CD4-positive, alpha-beta T cell treated with Interferon alpha-2 for 1 hour (primary cell): ENCODE data around the gene PRDM16.
"Not testable (repeated sequence)": the region's sequence is repeated elsewhere in the genome, so short reads cannot be mapped to it uniquely, and the experiment has no call there.

Source experiments
- DNase-seq, 2 donors: peaks; one replicate each; pipeline ENCODE4 v3.0.0-alpha.2; 2020 to 2022

The PRDM16 gene

DNA sequence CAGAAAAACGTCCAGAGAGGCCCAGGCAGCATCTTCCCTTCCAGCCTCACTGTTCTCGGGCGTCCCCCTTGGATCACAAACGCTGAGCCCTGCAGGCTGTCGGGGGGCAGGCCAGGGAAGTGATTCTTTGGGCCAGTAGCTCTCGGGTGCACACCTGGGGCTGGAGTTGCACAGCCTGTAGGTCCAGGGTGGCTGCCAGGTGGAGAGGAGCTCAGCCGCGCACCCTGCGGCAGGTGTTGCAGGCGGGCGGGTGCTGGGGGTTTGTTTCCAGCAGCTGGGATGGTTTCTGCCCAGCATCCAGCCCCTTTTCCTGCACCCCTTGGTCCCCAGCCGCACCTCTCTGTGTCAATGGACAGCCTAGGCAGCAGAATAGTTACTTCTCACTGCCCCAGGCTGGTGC lies 15.7 kb downstream of the PRDM16 start:
- DNase-seq = no peak

DNA sequence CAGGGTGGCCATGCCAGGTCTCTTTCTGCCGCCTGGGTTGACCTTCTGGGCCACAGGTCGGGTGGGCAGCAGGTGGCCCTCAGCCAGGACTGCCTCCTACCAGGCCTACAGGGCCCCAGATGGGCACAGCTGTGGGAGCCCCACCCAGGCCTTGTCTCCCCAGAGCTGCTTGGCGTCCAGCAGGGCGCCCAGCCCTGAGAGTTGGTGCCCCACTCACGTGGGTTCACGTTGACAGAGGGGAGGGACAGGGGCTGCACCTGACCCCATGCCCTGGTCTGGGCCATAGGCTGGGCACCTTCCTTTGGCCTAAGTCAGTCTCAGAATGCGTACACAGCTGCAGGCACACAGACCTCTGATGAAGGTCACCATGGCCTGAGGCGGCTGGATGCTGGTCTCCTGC lies 16.7 kb downstream of the PRDM16 start:
- no peak for DNase-seq

DNA sequence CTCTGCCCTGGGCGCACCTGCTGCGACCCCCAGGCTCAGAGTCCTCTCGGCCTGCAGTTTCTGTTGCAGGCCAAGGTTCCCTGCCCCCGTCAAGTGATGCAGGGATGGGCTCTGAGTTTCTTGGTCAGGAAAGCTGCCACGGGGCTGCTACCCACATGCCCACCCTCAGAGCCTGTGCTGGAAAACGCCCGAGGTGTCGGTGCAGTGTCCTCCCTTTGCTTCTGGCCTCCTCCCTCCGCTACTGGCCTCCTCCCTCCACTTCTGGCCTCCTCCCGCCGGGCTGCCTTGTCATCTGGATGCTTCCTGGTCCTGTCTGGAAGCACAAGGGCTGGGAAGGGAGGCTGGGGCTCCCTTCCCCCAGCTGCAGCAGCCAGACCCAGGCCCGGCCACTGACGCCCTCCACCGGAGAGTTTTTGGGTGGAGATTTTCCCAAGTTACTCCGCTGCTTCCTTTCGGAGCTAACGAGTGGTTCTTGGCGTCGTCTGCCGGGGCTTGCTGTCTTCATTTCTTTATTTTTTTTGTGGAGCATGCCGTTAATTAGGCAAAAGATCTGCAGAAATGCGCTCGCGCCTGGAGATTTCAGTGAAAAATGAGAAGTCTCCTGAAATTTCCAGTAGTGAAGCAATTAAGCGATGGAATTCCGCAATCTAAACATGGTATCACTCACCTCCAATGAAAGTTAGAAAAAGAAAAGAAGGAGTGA lies 17.4 kb downstream of the PRDM16 start:
- DNase-seq = no peak

DNA sequence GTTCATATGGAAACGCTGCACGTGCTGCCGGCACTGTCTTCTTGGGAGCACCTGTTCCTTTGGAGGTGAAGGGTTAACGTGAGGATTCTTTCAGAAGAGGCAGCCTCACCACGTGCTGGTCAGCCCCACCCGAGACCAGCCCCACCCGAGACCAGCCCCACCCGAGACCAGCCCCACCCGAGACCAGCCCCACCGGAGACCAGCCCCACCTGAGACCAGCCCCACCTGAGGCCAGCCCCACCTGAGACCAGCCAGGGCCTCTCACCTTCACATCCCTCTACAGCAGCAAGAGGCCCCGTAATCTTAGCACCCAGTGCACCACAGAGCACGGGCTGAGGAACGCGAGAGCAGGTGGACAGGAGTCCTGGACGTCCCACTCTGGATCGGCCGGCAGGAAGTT lies 18.0 kb downstream of the PRDM16 start:
- DNase-seq = no peak

DNA sequence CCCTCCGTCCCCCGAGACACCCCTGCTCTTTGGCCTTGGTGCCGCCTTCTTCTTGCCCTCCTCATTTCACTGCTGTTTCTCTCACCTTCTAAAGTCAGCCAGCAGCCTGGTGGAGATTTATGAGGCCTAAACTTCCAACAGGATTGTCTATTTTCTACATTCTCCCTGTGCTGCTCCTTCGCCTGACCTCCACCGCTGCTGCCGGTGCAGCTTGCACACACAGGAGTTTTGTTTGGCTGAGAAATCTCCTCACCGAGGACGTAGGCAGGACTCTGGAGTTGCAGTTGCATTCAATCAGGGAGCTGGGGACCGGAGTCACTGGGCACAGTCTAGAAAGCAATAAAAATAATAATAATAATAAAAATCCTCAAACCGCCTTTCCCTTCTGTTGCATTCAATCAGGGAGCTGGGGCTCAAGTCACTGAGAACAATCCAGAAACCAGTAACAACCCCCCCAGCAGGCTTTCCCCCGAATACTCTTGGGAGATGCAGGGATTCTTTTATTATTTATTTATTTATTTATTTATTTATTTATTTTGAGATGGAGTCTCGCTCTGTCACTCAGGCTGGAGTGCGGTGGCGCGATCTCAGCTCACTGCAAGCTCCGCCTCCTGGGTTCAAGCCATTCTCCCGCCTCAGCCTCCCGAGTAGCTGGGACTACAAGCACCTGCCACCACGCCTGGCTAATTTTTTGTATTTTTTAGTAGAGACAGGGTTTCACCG lies 19.1 kb downstream of the PRDM16 start:
- DNase-seq = not testable (repeated sequence)

DNA sequence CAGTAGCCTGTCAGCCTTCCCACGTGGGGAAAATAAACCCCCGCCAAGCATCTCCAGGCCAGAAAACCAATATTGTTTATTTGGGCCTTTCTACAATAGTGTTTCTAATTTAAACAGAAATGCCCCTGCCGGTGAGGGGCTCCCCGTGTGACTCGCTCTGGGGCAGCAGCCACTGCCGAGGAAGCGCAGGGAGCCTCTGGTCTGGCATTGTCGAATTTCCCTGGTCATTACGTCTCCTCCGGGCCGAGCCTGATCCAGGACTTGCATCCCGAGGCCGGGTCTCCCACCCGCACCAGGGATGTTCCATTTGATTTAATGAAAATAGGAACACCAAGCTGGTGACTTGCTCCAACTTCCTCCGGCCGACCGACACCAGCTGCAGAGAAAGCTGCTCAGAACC lies 20.5 kb downstream of the PRDM16 start:
- DNase-seq = no peak

DNA sequence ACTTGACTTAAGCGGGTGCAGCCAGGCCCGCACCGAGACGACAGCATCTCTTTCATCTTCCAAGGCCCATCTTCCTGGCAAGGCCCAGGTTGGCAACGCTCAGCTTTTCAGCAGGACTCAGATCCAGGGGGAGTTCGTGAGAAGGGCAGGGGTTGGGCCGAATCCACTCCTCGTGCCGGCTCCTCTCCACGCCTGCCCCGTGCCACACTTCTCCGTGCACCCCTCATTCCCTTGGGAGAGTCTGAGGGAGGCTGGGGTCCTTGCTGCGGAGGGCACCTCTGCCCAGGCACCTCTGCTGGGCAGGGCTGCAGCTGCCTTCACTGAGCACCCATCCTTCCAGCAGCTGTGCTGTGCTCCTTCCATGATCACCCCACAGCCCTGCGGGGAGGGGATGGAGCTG lies 22.3 kb downstream of the PRDM16 start:
- no peak for DNase-seq

DNA sequence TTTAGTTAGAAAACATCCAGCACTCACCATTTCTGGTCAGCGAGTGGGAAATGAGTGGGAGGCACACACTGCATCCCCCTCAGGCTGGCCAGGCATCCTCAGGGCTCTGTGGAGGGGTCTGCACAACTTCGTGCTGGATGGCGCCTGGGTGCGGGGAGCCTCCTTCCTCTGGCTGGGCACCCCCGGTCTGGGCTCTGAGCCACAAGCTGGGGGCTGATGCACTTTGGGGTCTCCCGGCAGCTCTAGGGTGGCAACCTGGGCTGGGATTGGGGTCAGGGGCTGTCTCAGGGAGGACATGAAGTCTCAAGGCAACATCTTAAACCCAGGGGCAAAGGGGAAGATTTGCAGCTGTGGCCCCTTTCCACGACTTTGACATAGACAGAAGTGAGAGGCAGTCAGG lies 23.5 kb downstream of the PRDM16 start:
- DNase-seq = no peak

DNA sequence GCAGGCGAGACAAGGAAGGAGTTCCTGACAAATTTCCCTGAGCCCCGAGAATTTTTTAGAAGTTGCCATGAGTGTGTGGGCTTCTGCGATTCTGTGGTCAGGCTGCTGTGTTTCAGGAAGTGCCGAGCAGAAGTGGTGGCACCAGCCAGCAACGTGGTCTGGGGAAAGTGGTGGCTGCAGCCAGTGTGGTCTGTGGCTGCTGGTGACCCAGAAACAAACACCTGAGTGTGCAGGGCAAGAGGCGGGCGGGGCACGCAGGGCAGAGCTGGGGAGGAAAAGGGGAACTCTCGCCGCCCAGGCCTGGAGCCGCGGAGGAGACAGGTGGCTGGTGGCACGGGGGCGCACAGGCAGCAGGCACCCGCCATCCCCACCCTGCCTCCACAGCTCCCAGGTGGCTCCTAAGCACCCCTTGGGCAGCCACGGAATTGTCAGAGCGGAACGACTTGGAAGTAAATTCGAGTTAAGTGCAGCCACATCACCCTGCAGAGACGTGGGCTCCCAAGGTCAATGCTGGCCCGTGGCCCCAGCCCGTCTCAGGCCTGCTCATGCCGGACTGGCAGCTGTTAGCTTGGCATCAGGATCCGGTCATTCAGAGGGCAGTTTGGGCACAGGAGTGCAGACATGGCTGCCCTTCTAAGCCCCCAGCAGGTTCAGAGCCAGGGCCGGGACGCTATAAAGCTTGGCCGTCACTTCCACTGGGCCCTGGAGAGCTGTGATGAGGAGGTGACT lies 25.1 kb downstream of the PRDM16 start:
- DNase-seq = no peak

DNA sequence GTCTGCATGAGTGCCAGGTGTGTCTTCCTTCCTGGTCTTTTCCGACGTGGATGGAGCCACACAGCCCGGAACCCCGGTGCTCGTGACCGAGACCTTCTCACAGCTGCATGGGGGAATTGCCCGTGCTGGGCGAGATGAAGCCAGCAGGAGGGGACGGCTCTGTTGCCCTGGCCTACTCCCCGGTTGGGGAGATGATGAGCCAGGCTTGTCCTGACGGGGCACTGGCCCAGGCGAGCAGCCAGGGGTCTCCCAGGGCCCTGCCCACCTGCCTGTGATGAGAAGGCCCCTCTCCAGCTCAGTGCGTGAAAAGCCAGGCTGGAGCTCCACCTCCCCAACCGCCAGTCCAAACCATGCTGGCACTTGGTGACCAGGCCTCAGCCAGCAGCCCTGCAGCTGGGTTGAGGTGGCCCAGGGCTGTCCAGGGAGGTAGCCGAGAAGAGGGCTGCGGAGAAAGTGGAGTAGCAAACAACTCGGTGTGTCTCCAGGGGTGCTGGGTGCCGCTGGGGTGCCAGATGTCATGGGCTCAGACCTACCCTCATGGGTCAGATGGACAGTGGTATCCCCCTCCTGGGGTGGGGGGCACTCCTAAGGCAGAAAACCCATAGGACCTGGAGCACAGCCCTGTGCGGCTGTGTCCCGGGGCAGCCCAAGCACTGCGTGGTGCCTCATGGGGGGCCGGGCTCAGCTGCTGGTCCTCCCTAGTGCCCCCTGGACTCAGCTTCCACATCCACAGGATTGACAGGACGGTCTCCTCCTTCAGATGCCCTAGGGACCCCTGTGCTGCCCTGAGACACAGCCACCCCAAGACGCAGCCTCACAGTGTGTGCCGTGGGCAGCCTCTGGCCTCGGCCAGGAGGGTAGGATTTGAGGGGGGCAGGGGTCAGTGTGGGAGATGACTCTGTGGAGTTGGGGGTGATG lies 26.1 kb downstream of the PRDM16 start:
- no peak for DNase-seq

DNA sequence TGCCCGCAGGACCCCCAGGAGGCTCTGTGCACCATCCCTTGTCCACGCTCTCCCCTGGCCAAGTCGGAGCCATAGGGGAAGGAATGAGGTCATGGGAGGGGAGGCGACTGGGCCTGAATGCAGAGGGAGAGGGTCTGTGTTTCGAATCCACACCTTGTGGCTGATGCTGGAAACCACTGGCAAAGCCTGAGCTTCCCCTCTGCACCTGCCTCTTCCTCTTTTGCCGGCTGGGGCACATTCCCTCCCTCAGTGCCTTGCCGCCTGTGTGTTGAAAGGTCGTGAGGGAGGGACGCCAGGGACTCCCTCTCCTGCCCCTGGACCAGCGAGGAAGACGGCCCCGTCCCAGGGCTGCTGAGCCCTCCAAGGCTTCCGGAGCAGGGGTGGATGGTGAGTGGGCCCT lies 27.3 kb downstream of the PRDM16 start:
- no peak for DNase-seq

DNA sequence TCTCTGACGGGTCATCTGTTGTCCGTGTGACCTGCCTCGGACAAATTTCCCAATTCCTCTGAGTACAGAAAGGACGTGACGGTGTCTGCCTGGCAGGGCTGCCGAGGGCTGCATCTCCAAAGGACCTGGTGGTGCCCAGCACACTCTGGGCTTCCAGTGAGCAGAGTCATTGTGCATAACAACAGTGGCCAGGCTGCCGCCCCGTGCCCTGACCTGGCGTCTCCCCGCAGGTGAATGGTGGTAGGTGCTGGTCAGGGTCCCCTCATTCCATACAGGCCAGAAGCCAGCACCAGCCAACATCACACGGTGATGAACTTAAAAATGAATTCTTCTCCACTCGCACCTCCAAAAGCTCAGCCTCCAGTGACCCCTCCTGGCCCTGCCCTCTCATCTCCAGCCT lies 28.2 kb downstream of the PRDM16 start:
- no peak for DNase-seq

DNA sequence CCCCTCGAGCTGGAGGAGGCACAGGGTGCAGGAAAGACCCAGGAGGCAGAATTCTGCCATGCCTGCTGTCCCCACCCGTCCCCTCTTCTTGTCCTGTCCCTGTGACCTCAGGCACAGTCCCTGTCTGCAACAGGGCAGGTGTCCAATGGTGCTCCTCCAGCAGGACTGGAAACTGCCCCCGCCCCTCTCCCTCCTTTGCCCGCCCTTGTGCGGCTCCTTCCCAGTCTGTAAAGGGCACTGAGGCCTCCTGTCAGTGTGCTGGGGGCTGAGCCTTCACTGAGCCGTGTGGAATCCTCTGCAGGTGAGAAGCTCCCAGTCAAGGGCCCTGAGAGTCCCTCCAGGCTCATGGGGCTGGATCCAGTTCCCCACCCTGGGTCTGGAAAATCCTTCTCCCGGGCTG lies 28.9 kb downstream of the PRDM16 start:
- DNase-seq = no peak

DNA sequence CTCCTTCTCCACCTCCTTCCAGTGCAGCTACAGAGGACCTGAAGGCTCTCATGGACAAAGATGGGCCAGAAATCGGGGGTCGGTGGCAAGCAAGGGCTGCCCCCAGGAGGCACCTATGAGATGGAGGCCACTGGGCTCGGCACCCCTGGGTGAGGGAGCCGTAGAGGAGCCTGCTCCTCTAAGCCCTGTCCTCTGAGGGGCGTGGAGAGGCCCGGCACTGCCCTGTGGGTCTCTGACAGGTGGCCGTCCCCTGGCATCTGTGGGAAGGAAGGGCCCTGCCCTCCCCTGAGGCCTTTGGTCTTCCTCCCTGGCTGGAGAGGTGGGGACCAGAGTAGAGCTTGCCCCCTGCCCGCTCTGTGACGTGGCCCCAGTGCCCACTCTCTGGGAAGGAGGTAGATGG lies 30.9 kb downstream of the PRDM16 start:
- DNase-seq = no peak

DNA sequence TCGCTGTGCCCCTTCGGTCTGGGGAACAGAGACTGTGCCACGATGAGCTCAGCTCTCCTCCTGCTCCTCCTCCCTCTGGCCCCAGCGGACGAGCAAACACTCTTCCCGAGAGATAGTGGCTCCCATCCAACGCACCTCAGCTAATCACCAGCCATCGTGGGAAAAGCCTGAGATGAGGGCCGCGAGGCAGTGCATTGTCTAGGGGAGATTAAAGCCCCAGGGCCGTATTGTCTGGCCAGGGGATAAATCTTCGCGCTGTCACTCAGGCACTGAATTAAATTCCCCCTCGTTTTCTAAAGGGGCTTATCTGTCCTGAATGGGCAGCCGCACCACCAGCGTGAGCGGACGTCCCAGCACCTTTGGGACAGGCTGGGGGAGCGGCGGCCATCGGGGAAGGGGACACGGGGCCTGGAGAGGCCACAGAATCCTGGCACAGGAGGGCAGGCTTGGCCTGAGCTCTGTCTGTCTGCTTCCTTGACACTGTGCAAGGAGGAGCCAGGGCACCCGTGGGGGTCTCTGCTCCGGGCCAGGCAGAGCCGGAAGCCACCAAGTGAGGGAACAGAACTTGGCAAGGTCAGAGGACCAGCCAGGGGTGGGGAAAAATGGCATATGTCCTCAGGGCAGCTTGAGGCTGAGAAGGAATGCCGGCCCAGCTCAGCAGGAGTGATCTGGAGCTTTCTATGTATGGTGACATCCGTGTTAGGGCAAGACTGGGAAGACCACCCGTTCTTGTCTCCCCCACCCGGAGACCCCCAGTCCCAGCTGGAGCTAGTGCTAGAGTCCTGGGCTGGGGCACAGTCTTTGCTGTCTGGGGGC lies 32.3 kb downstream of the PRDM16 start:
- DNase-seq = no peak

DNA sequence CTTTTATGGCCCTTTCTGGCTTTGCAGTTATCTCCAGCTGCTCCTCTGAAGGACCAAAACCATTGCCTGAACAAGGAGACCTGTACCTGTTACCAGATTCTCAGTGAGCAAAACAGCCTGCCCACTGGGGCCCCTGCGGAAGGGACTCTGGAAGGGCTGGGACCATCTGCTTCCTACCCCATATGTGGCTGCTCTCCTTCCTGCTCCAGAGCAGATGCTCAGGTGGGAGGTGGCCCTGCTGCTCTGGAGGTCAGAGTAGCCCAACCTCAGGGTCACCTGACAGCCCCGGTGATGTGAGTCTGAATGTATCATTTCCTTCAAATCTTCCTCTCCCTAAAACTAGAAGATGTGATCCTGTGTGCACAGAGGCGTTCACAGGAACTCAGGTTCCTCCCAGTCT lies 33.6 kb downstream of the PRDM16 start:
- no peak for DNase-seq

DNA sequence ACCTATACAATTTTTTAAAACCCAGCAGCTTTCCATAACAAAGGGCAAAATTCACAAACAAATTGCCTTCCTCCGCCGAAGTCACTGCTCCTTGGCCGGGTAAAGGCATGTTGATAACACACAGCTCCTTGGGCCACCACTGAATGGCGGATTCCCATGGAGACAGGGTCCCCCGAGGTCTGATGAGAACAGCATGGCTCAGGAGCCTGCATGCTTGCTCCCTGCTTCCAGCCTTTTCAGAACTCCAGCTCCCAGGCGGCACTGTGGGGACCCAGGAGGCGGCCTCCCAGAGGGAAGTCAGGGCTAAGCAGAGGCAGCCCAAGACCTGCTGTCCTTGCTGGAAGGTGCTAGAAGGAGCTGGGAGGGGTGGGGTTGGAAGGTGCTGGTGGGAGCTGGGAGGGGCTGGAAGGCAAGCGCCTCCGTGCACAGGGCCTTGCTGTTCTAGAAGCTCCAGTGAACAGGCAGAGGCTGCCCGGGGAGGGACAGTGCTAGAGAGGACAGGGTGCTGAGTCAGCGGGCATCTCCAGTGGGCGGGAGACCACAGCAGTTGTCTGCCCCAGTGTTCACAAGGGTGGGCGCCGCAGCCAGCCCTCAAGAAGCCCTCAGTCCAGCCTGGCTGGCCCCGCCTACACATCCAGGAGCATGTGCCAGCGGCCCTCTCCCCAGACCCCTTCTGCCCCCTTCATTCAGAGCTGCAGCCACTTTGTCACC lies 35.1 kb downstream of the PRDM16 start:
- no peak for DNase-seq

DNA sequence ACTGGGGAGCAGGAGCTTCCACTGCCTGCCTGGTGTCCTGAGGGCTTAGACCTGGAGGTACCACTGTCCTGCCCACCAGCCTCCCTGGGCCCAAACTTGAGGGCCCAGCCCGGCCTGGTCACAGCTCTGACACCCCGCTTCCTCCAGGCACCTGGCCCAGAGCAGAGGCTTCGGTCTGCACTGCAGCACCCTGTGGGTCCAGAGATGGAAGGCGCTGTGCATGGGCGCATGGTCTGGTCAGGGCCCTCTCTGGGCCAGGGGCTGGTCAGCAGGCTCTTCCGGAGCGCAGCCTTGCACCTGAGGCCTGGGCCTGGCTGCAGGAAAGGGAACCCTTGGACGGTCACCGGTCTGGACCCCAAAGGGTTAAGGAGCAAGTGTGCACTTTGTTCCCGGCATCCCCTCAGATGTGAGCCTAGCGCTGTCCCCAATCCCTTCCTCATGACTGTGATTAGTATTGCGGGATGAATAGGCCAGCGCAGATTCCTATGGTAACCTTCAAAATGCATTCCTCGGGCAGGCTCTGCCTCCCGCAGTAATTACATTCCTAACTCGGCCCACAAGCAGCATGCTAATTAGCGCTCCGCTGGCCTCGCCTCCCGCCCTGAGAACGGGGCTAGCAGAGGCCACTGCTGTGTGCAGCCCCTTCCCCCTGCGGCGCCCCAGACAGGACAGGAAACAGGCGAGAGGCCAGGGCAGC lies 36.3 kb downstream of the PRDM16 start:
- DNase-seq = no peak

DNA sequence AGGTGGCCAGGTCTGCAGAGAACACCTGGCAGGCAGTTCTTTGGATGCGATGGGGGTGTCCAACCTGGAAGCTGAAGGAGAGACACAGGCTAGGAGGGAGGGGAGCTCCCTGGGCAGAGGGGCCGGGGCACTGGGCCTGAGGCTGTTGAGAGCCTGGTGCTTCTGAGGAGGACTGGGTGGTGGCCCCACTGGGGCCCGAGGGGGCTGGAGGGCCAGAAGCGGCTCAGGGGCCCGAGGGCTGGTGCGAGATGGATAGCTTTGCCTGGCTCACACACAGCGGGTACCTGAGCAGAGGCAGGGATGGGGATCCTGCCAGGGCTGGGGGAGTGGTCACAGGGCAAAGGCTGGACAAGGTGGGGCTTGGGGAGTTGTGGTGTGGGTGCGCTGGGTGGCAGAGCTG lies 37.2 kb downstream of the PRDM16 start:
- DNase-seq = no peak

DNA sequence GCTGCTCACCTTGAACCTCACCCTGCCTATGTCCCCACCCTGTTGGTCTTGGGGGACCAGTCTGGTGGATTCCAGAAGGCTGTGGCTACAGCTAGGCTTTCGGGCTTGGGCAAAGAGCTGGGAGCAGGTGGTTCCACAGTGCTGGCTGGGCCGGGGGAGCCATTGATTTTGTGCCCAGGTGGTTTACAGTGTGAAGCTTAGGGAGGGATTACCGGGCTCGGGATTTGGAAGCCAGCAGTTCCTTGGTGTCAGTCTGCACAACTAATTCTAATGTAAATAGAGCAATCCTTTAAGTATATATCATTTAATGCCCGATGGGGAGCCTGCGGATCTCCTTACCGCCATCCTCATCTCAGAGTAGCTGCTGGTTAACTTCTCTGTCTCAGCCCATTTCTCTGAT lies 38.2 kb downstream of the PRDM16 start:
- DNase-seq = no peak

DNA sequence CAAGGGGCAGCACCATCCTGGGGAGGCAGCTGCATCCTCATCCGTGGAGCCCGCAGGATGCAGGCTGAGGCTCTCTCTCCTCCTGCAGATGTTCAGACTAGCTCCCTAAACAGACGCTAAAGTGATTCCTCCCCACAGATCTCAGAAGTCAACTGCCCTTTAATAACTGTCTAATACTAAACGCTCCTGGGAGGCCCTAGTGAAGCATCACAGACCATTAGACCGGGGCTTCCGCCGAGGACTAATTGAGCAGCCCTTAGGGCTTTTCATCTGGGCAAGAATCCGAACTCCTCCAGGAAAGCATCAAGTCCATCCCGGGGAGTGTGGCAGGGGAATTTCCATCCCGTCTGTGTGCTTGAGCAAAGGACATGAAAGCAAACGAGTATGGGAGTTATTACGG lies 40.4 kb downstream of the PRDM16 start:
- DNase-seq = no peak
